CD14-positive monocyte (primary cell): ENCODE results near the gene SCD. TPM values are rescaled to one million over a fixed set of nuclear protein-coding genes. Genes with fewer than 3 reads are reported as not detected.

Source experiments
- DNase-seq, 3 donors: peaks; one replicate each; pipeline ENCODE4 v3.0.0-alpha.2; 2011 to 2022
- H2AFZ ChIP-seq: 2 replicates; pipeline ENCODE4 v1.6.0; 2012; ENCODE audit warnings: mild to moderate bottlenecking, low read depth, low read length, inconsistent platforms; ENCODE audit not compliant: insufficient read depth, poor library complexity, severe bottlenecking
- H3K27ac ChIP-seq, 2 donors: 1 replicate in 1 of 2; 2 replicates in 1 of 2; pipeline ENCODE4 v1.5.1; 2012 to 2013; ENCODE audit warnings: low read length in 2 of 2, control low read depth in 1 of 2, inconsistent platforms in 1 of 2, low read depth in 1 of 2, mild to moderate bottlenecking in 1 of 2
- H3K27me3 ChIP-seq, 2 donors: one replicate each; pipeline versions ENCODE4 v1.6.0 to v1.6.1; 2011 to 2013; ENCODE audit warnings: low read length in 2 of 2; ENCODE audit not compliant: control insufficient read depth in 2 of 2, insufficient read depth in 2 of 2
- H3K36me3 ChIP-seq, 2 donors: replicated peaks in 1 of 2; 1 replicate in 1 of 2; 2 replicates in 1 of 2; pipeline versions ENCODE4 v1.5.1 to v1.6.1; 2012 to 2013; ENCODE audit warnings: low read length in 2 of 2, control low read depth in 1 of 2, inconsistent platforms in 1 of 2, mild to moderate bottlenecking in 1 of 2; ENCODE audit not compliant: insufficient read depth in 2 of 2, control insufficient read depth in 1 of 2
- H3K4me1 ChIP-seq, 2 donors: 1 replicate in 1 of 2; 2 replicates in 1 of 2; pipeline versions ENCODE4 v1.5.1 to v1.6.1; 2012 to 2013; ENCODE audit warnings: low read length in 2 of 2, control low read depth in 1 of 2, inconsistent platforms in 1 of 2, mild to moderate bottlenecking in 1 of 2, moderate library complexity in 1 of 2; ENCODE audit not compliant: insufficient read depth in 2 of 2, control insufficient read depth in 1 of 2
- H3K4me2 ChIP-seq: replicated peaks from 2 replicates; pipeline ENCODE3; 2012; ENCODE audit warnings: low read length, moderate library complexity, mild to moderate bottlenecking; ENCODE audit not compliant: poor library complexity, severe bottlenecking; ENCODE audit errors: extremely low read depth
- H3K4me3 ChIP-seq, 3 experiments: fragments of 200-600 bp in 1 of 3; sonication (generic) in 1 of 3; replicated peaks in 1 of 3; 1 replicate in 2 of 3; 2 replicates in 1 of 3; pipeline ENCODE4 v1.5.1; 2011 to 2013; ENCODE audit warnings: low read length in 3 of 3, mild to moderate bottlenecking in 3 of 3, control low read depth in 2 of 3, low read depth in 2 of 3, inconsistent platforms in 1 of 3, moderate library complexity in 1 of 3
- H3K79me2 ChIP-seq: 2 replicates; pipeline ENCODE4 v1.6.0; 2012; ENCODE audit warnings: mild to moderate bottlenecking, control low read depth, inconsistent platforms, low read length, moderate library complexity; ENCODE audit not compliant: insufficient read depth
- H3K9ac ChIP-seq: 2 replicates; pipeline ENCODE4 v1.6.0; 2017; ENCODE audit warnings: low read length, mild to moderate bottlenecking; ENCODE audit not compliant: insufficient read depth, poor library complexity, severe bottlenecking
- H3K9me3 ChIP-seq, 2 donors: replicated peaks in 1 of 2; 1 replicate in 1 of 2; 2 replicates in 1 of 2; pipeline versions ENCODE4 v1.5.1 to v1.6.1; 2012 to 2013; ENCODE audit warnings: low read length in 2 of 2, control low read depth in 1 of 2; ENCODE audit not compliant: control insufficient read depth in 1 of 2, insufficient read depth in 1 of 2
- H4K20me1 ChIP-seq: 2 replicates; pipeline ENCODE4 v1.6.0; 2012; ENCODE audit warnings: mild to moderate bottlenecking, low read length, control low read depth, moderate library complexity; ENCODE audit not compliant: insufficient read depth
- H3K27ac Mint-ChIP-seq, 7 donors: one replicate each; pipeline ENCODE4 v1.8.0; 2020; ENCODE audit warnings: mild to moderate bottlenecking in 7 of 7, mixed read lengths in 7 of 7, moderate library complexity in 6 of 7, inconsistent platforms in 2 of 7
- H3K27me3 Mint-ChIP-seq, 3 donors: one replicate each; pipeline ENCODE4 v1.8.0; 2021 to 2022; ENCODE audit warnings: low read depth in 3 of 3, mild to moderate bottlenecking in 3 of 3, mixed read lengths in 3 of 3, moderate library complexity in 3 of 3, inconsistent platforms in 1 of 3
- H3K36me3 Mint-ChIP-seq, 2 donors: one replicate each; pipeline ENCODE4 v1.8.0; 2020; ENCODE audit warnings: mixed read lengths in 2 of 2, inconsistent platforms in 1 of 2, mild to moderate bottlenecking in 1 of 2
- H3K4me1 Mint-ChIP-seq: one replicate; pipeline ENCODE4 v1.8.0; 2020; ENCODE audit warnings: mild to moderate bottlenecking, mixed read lengths
- H3K4me3 Mint-ChIP-seq, 2 donors: one replicate each; pipeline ENCODE4 v1.8.0; 2020; ENCODE audit warnings: mild to moderate bottlenecking in 2 of 2, mixed read lengths in 2 of 2, moderate library complexity in 1 of 2
- H3K9me3 Mint-ChIP-seq, 7 donors: one replicate each; pipeline ENCODE4 v1.8.0; 2020 to 2022; ENCODE audit warnings: mixed read lengths in 7 of 7, mild to moderate bottlenecking in 6 of 7, moderate library complexity in 6 of 7, inconsistent platforms in 2 of 7
- CTCF ChIP-seq: fragments of 200-600 bp; IDR thresholded peaks from one replicate; pipeline ENCODE4 v1.8.0; 2022; ENCODE audit warnings: antibody characterized with exemption, mild to moderate bottlenecking
- WGBS: methylation state at CpG from one replicate; pipeline ENCODE4 v1.1.5; 2013; ENCODE audit warnings: missing lambda C conversion rate; ENCODE audit not compliant: insufficient coverage; 5-methylcytosine and 5-hydroxymethylcytosine counted together
- intact Hi-C, 2 donors: fragments of 100-400 bp; cut with micrococcal nuclease; formaldehyde crosslinking; loops; one replicate each; pipeline versions ENCODE4 v1.15.0 to v1.15.1; 2023
- polyA plus RNA-seq, 3 donors: library from polyadenylated mRNA; depleted of rRNA in 1 of 3; unstranded in 2 of 3; stranded (reverse) in 1 of 3; fragments of 300-500 nt in 2 of 3; fragments of >200 nt in 1 of 3; fragmentation: Illumina TruSeq in 2 of 3; gene quantifications; 1 replicate in 2 of 3; 2 replicates in 1 of 3; pipeline ENCODE4 v1.2.3, GENCODE V29; 2012 to 2021

Gene SCD
- polyA plus RNA-seq, 3 donors: 1.00 to 3.4 (median 1.0) TPM

GRCh38 chr10:100333661-100334440 is 13.2 kb upstream of the SCD start:
- Histone ChIP-seq H3K4me2 (no peak overlapping the region), H2AFZ (no peak overlapping the region), H3K4me3 (no peak overlapping the region), H3K9ac (no peak overlapping the region), H3K79me2 (no peaks in the 10 kb centered on the region), H3K27me3 (no peaks in the 10 kb centered on the region), H4K20me1 (no peaks in the 10 kb centered on the region), H3K4me1 (peaks cover 5% of the 10 kb centered on the region in 2 donors), H3K36me3 (no peaks in the 10 kb centered on the region), H3K27ac (no peak overlapping the region), H3K9me3 (no peaks in the 10 kb centered on the region)
- Mint-ChIP-seq H3K4me3 (no peak overlapping the region), H3K27ac (peak overlapping the region in 1 of 7 donors; percentile 33), H3K9me3 (peaks cover 0 to 2% (median 0%) of the 10 kb centered on the region in 7 donors), H3K36me3 (no peaks in the 10 kb centered on the region), H3K27me3 (peaks cover 14 to 16% (median 15%) of the 10 kb centered on the region in 3 donors), H3K4me1 (peaks cover 12% of the 10 kb centered on the region)
- DNase-seq: no peak
- TF ChIP-seq CTCF: no peak
- intact Hi-C loops: loop anchor here in 1 of 2 donors (5.0 kb wide), 1 partner anchor 37 kb away; no protein-coding TSS in a partner anchor
- WGBS: 100% methylated on average over 1 of the region's 2 CpGs

GRCh38 chr10:100334762-100335161 is 12.3 kb upstream of the SCD start:
- intact Hi-C loops: loop anchor here (5.0 kb wide), 5 partner anchors 37 to 188 kb away; no protein-coding TSS in a partner anchor
- Histone ChIP-seq H4K20me1 (no peaks in the 10 kb centered on the region), H3K4me2 (no peak overlapping the region), H3K27me3 (no peaks in the 10 kb centered on the region), H3K79me2 (no peaks in the 10 kb centered on the region), H3K27ac (no peak overlapping the region), H2AFZ (no peak overlapping the region), H3K9ac (no peak overlapping the region), H3K4me1 (peaks cover 15% of the 10 kb centered on the region in 2 donors), H3K36me3 (no peaks in the 10 kb centered on the region), H3K4me3 (no peak overlapping the region), H3K9me3 (no peaks in the 10 kb centered on the region)
- no peak overlapping the region for H3K4me3 Mint-ChIP-seq
- H3K9me3 Mint-ChIP-seq: peaks cover 0 to 2% (median 0%) of the 10 kb centered on the region in 7 donors
- no peak for DNase-seq
- peaks cover 13 to 15% (median 14%) of the 10 kb centered on the region in 3 donors for H3K27me3 Mint-ChIP-seq
- peaks cover 21% of the 10 kb centered on the region for H3K4me1 Mint-ChIP-seq
- H3K27ac Mint-ChIP-seq: no peak overlapping the region
- no peak for TF ChIP-seq CTCF
- H3K36me3 Mint-ChIP-seq: no peaks in the 10 kb centered on the region
- 93% methylated on average over 8 of the region's 9 CpGs for WGBS
